ENCODE data around the gene COA1.
A peak's percentile ranks its signal among the peaks of the same experiment; 100 is the strongest.
"Not testable (repeated sequence)": the region's sequence is repeated elsewhere in the genome, so short reads cannot be mapped to it uniquely, and the experiment has no call there.

The COA1 gene

DNA sequence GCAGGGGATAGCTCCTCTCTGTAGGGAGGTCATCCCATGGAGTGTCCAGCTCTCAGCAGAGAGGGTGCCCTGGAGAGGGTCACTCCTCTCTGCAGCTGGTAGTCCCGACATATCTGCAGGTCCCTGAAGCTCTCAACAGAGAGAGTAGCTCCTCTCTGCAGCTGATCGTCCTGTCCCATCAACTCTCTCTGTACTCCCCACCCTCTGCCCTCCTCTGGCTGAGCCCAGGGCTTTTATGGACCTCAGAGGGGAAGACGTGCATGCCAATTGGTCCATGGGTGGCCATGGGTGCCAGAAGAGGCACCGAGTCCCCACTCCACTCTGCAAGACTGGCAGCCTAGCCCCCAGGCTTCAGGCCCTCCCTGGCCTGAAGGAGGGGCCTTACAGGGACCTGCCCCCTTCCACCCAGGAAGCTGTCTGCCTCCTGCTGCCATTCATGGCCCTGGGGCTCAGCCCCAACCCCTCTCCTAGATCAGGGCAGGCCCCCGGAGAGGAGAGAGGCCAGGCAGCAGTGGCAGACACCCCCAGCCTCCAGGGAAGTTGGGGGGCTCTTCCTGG lies 20.1 kb upstream of the COA1 start:
- Histone ChIP-seq H3K36me3 (ENCODE audit: control insufficient read depth, insufficient read depth, low read length) (no peaks in the 10 kb centered on the region), H3K9me3 (ENCODE audit: control insufficient read depth, low read length) (no peaks in the 10 kb centered on the region), H3K27me3 (ENCODE audit: control insufficient read depth, insufficient read depth, low read length, poor library complexity, severe bottlenecking) (no peaks in the 10 kb centered on the region), H3K4me3 (ENCODE audit: insufficient read depth, low read depth, low read length) (no peak overlapping the region), H3K27ac (ENCODE audit: insufficient read depth, low read depth, low read length, poor library complexity, severe bottlenecking) (no peak overlapping the region), H3K4me1 (ENCODE audit: control insufficient read depth, insufficient read depth, low read length) (peaks cover 5% of the 10 kb centered on the region)
- WGBS, 2 experiments = 77 to 81% methylated on average over 5 of the region's 5 CpGs

- Histone ChIP-seq H3K27ac (ENCODE audit: insufficient read depth, low read depth, low read length, poor library complexity, severe bottlenecking) (no peak overlapping the region), H3K27me3 (ENCODE audit: control insufficient read depth, insufficient read depth, low read length, poor library complexity, severe bottlenecking) (no peaks in the 10 kb centered on the region), H3K36me3 (ENCODE audit: control insufficient read depth, insufficient read depth, low read length) (no peaks in the 10 kb centered on the region), H3K4me1 (ENCODE audit: control insufficient read depth, insufficient read depth, low read length) (peaks cover 5% of the 10 kb centered on the region), H3K4me3 (ENCODE audit: insufficient read depth, low read depth, low read length) (no peak overlapping the region), H3K9me3 (ENCODE audit: control insufficient read depth, low read length) (no peaks in the 10 kb centered on the region)
- 90 to 91% methylated on average over 7 to 9 of the region's 9 CpGs for whole genome bisulfite sequencing, 2 experiments
These were observed 18.2 kb upstream of the COA1 start for GRCh38 chr7:43747328-43748105.

DNA sequence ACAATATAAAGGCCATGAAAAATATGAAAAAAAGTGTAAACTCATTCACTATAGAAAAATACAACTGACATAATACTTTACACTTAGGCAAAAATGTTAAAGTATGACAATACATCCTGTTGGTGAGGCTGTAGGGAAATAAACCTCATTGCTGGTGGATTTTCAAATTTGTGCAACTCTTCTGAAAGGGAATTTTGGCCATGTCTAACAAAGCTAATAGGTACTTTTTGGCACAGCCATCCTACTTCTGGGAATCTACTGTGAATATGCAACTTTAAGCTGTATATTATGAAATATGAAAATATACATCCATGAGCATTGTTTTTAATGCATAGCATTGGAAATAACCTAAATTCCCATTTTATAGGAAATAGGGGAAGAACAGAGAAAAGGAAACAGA lies 13.4 kb upstream of the COA1 start:
- H3K27me3 ChIP-seq (ENCODE audit: control insufficient read depth, insufficient read depth, low read length, poor library complexity, severe bottlenecking) = no peaks in the 10 kb centered on the region
- no peaks in the 10 kb centered on the region for H3K4me1 ChIP-seq (ENCODE audit: control insufficient read depth, insufficient read depth, low read length)
- no peak overlapping the region for H3K27ac ChIP-seq (ENCODE audit: insufficient read depth, low read depth, low read length, poor library complexity, severe bottlenecking)

GRCh38 chr7:43737467-43738127 lies 8.3 kb upstream of the COA1 start:
- Histone ChIP-seq H3K36me3 (ENCODE audit: control insufficient read depth, insufficient read depth, low read length) (no peaks in the 10 kb centered on the region), H3K27me3 (ENCODE audit: control insufficient read depth, insufficient read depth, low read length, poor library complexity, severe bottlenecking) (no peaks in the 10 kb centered on the region), H3K4me3 (ENCODE audit: insufficient read depth, low read depth, low read length) (no peak overlapping the region), H3K27ac (ENCODE audit: insufficient read depth, low read depth, low read length, poor library complexity, severe bottlenecking) (no peak overlapping the region), H3K4me1 (ENCODE audit: control insufficient read depth, insufficient read depth, low read length) (no peaks in the 10 kb centered on the region), H3K9me3 (ENCODE audit: control insufficient read depth, low read length) (no peaks in the 10 kb centered on the region)
- 89 to 93% methylated on average over 6 of the region's 6 CpGs for WGBS, 2 experiments

More for the DNA sequence above, 13.4 kb upstream of the COA1 start:
- Histone ChIP-seq H3K9me3 (ENCODE audit: control insufficient read depth, low read length) (no peaks in the 10 kb centered on the region), H3K36me3 (ENCODE audit: control insufficient read depth, insufficient read depth, low read length) (no peaks in the 10 kb centered on the region), H3K4me3 (ENCODE audit: insufficient read depth, low read depth, low read length) (no peak overlapping the region)

DNA sequence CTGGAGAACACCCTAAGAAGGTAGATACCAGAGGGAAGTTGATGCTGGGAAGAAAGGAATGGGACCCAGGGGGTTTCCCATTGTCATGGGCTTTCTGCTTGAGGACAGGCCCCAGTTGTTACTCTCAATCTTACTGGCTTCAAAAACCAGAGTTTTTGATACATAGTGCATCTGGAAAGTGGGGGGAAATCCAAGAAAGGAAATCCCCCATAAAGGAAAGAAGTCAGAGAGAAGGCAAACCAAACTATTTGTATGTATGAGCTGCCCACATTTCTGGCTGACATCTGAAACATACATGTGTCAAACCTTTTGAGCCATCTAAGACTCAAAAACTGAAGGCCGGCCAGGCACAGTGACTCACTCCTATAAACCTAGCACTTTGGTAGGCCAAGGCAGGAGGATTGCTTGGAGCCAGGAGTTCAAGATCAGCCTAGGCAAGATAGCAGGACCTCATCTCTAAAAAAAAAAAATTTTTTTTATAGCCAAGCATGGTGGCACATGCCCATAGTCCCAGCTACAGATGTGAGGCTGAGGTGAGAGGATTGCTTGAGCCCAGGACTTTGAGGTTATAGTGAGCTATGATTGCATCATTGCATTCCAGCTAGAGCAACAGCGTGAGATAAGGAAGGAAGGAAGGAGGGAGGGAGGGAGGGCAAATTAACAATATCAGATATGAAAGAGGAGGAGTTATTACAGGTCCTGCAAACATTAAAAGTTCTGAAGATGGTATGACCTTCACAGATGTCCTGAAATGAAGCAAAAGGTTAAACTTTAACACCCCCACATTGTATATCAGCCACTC lies 6.7 kb upstream of the COA1 start:
- Histone ChIP-seq H3K36me3 (ENCODE audit: control insufficient read depth, insufficient read depth, low read length) (no peaks in the 10 kb centered on the region), H3K4me3 (ENCODE audit: insufficient read depth, low read depth, low read length) (no peak overlapping the region), H3K27me3 (ENCODE audit: control insufficient read depth, insufficient read depth, low read length, poor library complexity, severe bottlenecking) (no peaks in the 10 kb centered on the region), H3K27ac (ENCODE audit: insufficient read depth, low read depth, low read length, poor library complexity, severe bottlenecking) (no peak overlapping the region), H3K4me1 (ENCODE audit: control insufficient read depth, insufficient read depth, low read length) (no peaks in the 10 kb centered on the region), H3K9me3 (ENCODE audit: control insufficient read depth, low read length) (no peaks in the 10 kb centered on the region)
- 82 to 94% methylated on average over 2 of the region's 2 CpGs for WGBS, 2 experiments

DNA sequence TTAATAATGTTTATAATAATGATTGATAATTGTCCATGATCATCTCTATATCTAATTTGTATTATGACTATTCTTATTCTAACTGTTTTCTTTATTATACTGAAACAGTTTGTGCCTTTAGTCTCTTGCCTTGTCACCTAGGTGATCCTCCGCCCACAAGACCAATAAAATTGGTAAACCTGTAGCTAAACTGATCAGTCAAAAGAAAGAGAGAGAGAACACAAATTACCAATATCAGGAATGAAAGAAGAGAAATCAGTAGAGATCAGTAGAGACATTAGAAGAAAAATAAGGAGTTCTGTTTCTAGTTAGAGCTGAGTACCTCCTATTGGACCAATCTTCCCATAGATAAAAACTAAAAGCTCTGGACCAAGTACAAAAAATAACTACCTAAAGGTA lies 6.1 kb upstream of the COA1 start:
- Histone ChIP-seq H3K9me3 (ENCODE audit: control insufficient read depth, low read length) (no peaks in the 10 kb centered on the region), H3K27ac (ENCODE audit: insufficient read depth, low read depth, low read length, poor library complexity, severe bottlenecking) (no peak overlapping the region), H3K27me3 (ENCODE audit: control insufficient read depth, insufficient read depth, low read length, poor library complexity, severe bottlenecking) (no peaks in the 10 kb centered on the region), H3K36me3 (ENCODE audit: control insufficient read depth, insufficient read depth, low read length) (no peaks in the 10 kb centered on the region), H3K4me1 (ENCODE audit: control insufficient read depth, insufficient read depth, low read length) (no peaks in the 10 kb centered on the region), H3K4me3 (ENCODE audit: insufficient read depth, low read depth, low read length) (no peak overlapping the region)
- 100% methylated on average over 1 of the region's 1 CpG; no CpG with 5 or more reads in 1 of the 2 experiments for WGBS, 2 experiments

DNA sequence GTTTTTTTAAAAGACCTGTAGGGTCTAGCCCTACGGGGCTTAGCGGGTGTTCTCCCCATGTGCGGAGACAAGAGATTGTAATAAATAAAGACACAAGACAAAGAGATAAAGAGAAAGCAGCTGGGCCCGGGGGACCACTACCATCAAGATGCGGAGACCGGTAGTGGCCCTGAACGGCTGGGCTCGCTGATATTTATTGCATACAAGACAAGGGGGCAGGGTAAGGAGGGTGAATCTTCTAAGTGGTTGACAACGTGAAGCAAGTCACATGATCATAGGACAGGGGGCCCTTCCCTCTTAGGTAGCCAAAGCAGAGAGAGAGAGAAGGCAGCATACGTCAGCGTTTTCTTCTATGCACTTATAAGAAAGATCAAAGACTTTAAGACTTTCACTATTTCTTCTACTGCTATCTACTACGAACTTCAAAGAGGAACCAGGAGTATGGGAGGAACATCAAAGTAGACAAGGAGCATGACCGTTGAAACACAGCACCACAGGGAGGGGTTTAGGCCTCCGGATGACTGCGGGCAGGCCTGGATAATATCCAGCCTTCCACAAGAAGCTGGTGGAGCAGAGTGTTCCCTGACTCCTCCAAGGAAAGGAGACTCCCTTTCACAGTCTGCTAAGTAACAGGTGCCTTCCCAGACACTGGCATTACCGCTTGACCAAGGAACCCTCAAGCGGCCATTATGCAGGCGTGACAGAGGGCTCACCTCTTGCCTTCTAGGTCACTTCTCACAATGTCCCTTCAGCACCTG lies 5.4 kb upstream of the COA1 start:
- WGBS, 2 experiments = 90 to 91% methylated on average over 16 of the region's 18 CpGs
- not testable (repeated sequence) for H3K27me3 ChIP-seq (ENCODE audit: control insufficient read depth, insufficient read depth, low read length, poor library complexity, severe bottlenecking); H3K4me3 ChIP-seq (ENCODE audit: insufficient read depth, low read depth, low read length); H3K27ac ChIP-seq (ENCODE audit: insufficient read depth, low read depth, low read length, poor library complexity, severe bottlenecking); H3K9me3 ChIP-seq (ENCODE audit: control insufficient read depth, low read length); H3K36me3 ChIP-seq (ENCODE audit: control insufficient read depth, insufficient read depth, low read length); H3K4me1 ChIP-seq (ENCODE audit: control insufficient read depth, insufficient read depth, low read length)

GRCh38 chr7:43731494-43731893 lies 2.2 kb upstream of the COA1 start:
- not testable (repeated sequence) for H3K9me3 ChIP-seq (ENCODE audit: control insufficient read depth, low read length); H3K36me3 ChIP-seq (ENCODE audit: control insufficient read depth, insufficient read depth, low read length); H3K4me3 ChIP-seq (ENCODE audit: insufficient read depth, low read depth, low read length); H3K27me3 ChIP-seq (ENCODE audit: control insufficient read depth, insufficient read depth, low read length, poor library complexity, severe bottlenecking); H3K27ac ChIP-seq (ENCODE audit: insufficient read depth, low read depth, low read length, poor library complexity, severe bottlenecking); H3K4me1 ChIP-seq (ENCODE audit: control insufficient read depth, insufficient read depth, low read length)
- WGBS, 2 experiments = 88 to 94% methylated on average over 3 of the region's 3 CpGs

- H3K9me3 ChIP-seq (ENCODE audit: control insufficient read depth, low read length) = no peaks in the 10 kb centered on the region
- no peaks in the 10 kb centered on the region for H3K36me3 ChIP-seq (ENCODE audit: control insufficient read depth, insufficient read depth, low read length)
- no peak overlapping the region for H3K27ac ChIP-seq (ENCODE audit: insufficient read depth, low read depth, low read length, poor library complexity, severe bottlenecking)
- 28 to 80% methylated on average over 2 to 3 of the region's 4 CpGs for WGBS, 2 experiments
- H3K27me3 ChIP-seq (ENCODE audit: control insufficient read depth, insufficient read depth, low read length, poor library complexity, severe bottlenecking) = no peaks in the 10 kb centered on the region
- no peaks in the 10 kb centered on the region for H3K4me1 ChIP-seq (ENCODE audit: control insufficient read depth, insufficient read depth, low read length)
- H3K4me3 ChIP-seq (ENCODE audit: insufficient read depth, low read depth, low read length) = peak overlapping the region; percentile 88
These were observed 563 bp upstream of the COA1 start for GRCh38 chr7:43729924-43730248.

All from ectodermal cell (in vitro differentiated cells).